Mesendoderm (in vitro differentiated cells): Measurements from ENCODE around the gene CFAP97D1.
"Not testable (repeated sequence)": the region's sequence is repeated elsewhere in the genome, so short reads cannot be mapped to it uniquely, and the experiment has no call there.

Experiments
- DNase-seq: peaks from one replicate; pipeline ENCODE4 v3.0.0; 2013
- H2AK5ac ChIP-seq: 2 replicates; pipeline ENCODE4 v1.6.1; 2013; ENCODE audit warnings: low read length, inconsistent platforms
- H2BK120ac ChIP-seq: 2 replicates; pipeline ENCODE4 v1.6.1; 2013; ENCODE audit warnings: low read depth, mild to moderate bottlenecking, low read length, moderate library complexity, mixed read lengths
- H2BK15ac ChIP-seq: replicated peaks from 2 replicates; pipeline ENCODE4 v1.6.1; 2013; ENCODE audit warnings: low read depth, mild to moderate bottlenecking, moderate library complexity
- H2BK5ac ChIP-seq: 2 replicates; pipeline ENCODE4 v1.6.1; 2013; ENCODE audit warnings: low read length, inconsistent platforms
- H3K18ac ChIP-seq: 2 replicates; pipeline ENCODE4 v1.6.1; 2013; ENCODE audit warnings: mild to moderate bottlenecking, low read length, mixed read lengths
- H3K23ac ChIP-seq: one replicate; pipeline ENCODE4 v1.6.1; 2013; ENCODE audit warnings: low read length
- H3K27ac ChIP-seq: 2 replicates; pipeline ENCODE4 v1.5.1; 2013; ENCODE audit warnings: low read depth, mild to moderate bottlenecking, inconsistent platforms, low read length, moderate library complexity
- H3K27me3 ChIP-seq: 2 replicates; pipeline ENCODE4 v1.6.1; 2013; ENCODE audit warnings: low read length, control low read depth, mild to moderate bottlenecking, inconsistent platforms; ENCODE audit not compliant: insufficient read depth, poor library complexity
- H3K36me3 ChIP-seq: 2 replicates; pipeline ENCODE4 v1.6.1; 2013; ENCODE audit warnings: low read length, inconsistent platforms; ENCODE audit not compliant: control insufficient read depth, insufficient read depth
- H3K4ac ChIP-seq: one replicate; pipeline ENCODE4 v1.6.1; 2013; ENCODE audit warnings: low read depth, mild to moderate bottlenecking, low read length, moderate library complexity
- H3K4me1 ChIP-seq: 2 replicates; pipeline ENCODE4 v1.6.1; 2013; ENCODE audit warnings: low read depth, low read length, inconsistent platforms; ENCODE audit not compliant: control insufficient read depth
- H3K4me2 ChIP-seq: 2 replicates; pipeline ENCODE4 v1.6.1; 2013; ENCODE audit warnings: low read length
- H3K4me3 ChIP-seq: 2 replicates; pipeline ENCODE4 v1.5.1; 2013; ENCODE audit warnings: mild to moderate bottlenecking, low read length
- H3K56ac ChIP-seq: one replicate; pipeline ENCODE4 v1.6.1; 2013; ENCODE audit warnings: low read length
- H3K79me1 ChIP-seq: 2 replicates; pipeline ENCODE4 v1.6.1; 2013; ENCODE audit warnings: low read length, inconsistent platforms
- H3K79me2 ChIP-seq: 2 replicates; pipeline ENCODE4 v1.6.1; 2013; ENCODE audit warnings: mild to moderate bottlenecking, low read length; ENCODE audit not compliant: control insufficient read depth, insufficient read depth
- H3K9ac ChIP-seq: 2 replicates; pipeline ENCODE4 v1.6.1; 2013; ENCODE audit warnings: low read length, inconsistent platforms
- H4K5ac ChIP-seq: one replicate; pipeline ENCODE4 v1.6.1; 2013; ENCODE audit warnings: low read length
- H4K8ac ChIP-seq: one replicate; pipeline ENCODE4 v1.6.1; 2013; ENCODE audit warnings: low read depth, mild to moderate bottlenecking, control low read depth, low read length, moderate library complexity
- WGBS: extraction: QIAGEN DNeasy Blood & Tissue Kit; methylation state at CpG from one replicate; pipeline ENCODE4 v1.1.7; 2013; ENCODE audit warnings: low lambda C conversion rate, missing lambda C conversion rate; ENCODE audit not compliant: insufficient coverage; ENCODE audit errors: extremely low coverage; 5-methylcytosine and 5-hydroxymethylcytosine counted together

CFAP97D1 gene

GRCh38 chr17:43792668-43793067, 12.4 kb downstream of the CFAP97D1 start:
- not testable (repeated sequence) for H4K8ac ChIP-seq, H3K18ac ChIP-seq, H3K36me3 ChIP-seq, H3K23ac ChIP-seq, H3K4me1 ChIP-seq, H3K27me3 ChIP-seq, H4K5ac ChIP-seq, H2AK5ac ChIP-seq, H3K79me2 ChIP-seq, H2BK5ac ChIP-seq, H3K56ac ChIP-seq, H3K79me1 ChIP-seq, H2BK120ac ChIP-seq, H3K4me3 ChIP-seq, H2BK15ac ChIP-seq, H3K27ac ChIP-seq, H3K9ac ChIP-seq, H3K4me2 ChIP-seq, H3K4ac ChIP-seq, DNase-seq
- no CpG with 5 or more reads among the region's 4 CpGs for WGBS

GRCh38 chr17:43798024-43798423, 17.8 kb downstream of the CFAP97D1 start:
- not testable (repeated sequence) for H4K5ac ChIP-seq, H3K4me3 ChIP-seq, DNase-seq, H3K4ac ChIP-seq, H3K56ac ChIP-seq, H4K8ac ChIP-seq, H3K79me2 ChIP-seq, H2BK15ac ChIP-seq, H3K4me2 ChIP-seq, H2BK5ac ChIP-seq, H3K23ac ChIP-seq, H3K18ac ChIP-seq, H2BK120ac ChIP-seq, H3K27ac ChIP-seq, H3K9ac ChIP-seq, H3K36me3 ChIP-seq, H2AK5ac ChIP-seq, H3K27me3 ChIP-seq, H3K79me1 ChIP-seq, H3K4me1 ChIP-seq
- no CpG with 5 or more reads among the region's 9 CpGs for WGBS

GRCh38 chr17:43799047-43799446, 18.8 kb downstream of the CFAP97D1 start:
- H3K4ac ChIP-seq = no peak overlapping the region
- H3K27ac ChIP-seq = no peak overlapping the region
- H3K23ac ChIP-seq = no peak overlapping the region
- H2BK120ac ChIP-seq = no peak overlapping the region
- H3K36me3 ChIP-seq = no peaks in the 10 kb centered on the region
- no CpG with 5 or more reads among the region's 2 CpGs for WGBS
- H4K8ac ChIP-seq = no peak overlapping the region
- H3K27me3 ChIP-seq = no peaks in the 10 kb centered on the region
- H2BK5ac ChIP-seq = no peak overlapping the region
- H2BK15ac ChIP-seq = no peak overlapping the region
- H3K4me3 ChIP-seq = no peak overlapping the region
- H2AK5ac ChIP-seq = no peak overlapping the region
- H3K56ac ChIP-seq = no peak overlapping the region
- no peaks in the 10 kb centered on the region for H3K79me1 ChIP-seq
- no peak overlapping the region for H4K5ac ChIP-seq
- no peak for DNase-seq
- no peaks in the 10 kb centered on the region for H3K79me2 ChIP-seq
- no peak overlapping the region for H3K9ac ChIP-seq
- no peak overlapping the region for H3K4me2 ChIP-seq
- H3K18ac ChIP-seq = no peak overlapping the region
- no peaks in the 10 kb centered on the region for H3K4me1 ChIP-seq

- Histone ChIP-seq H3K4me2 (no peak overlapping the region), H3K4ac (no peak overlapping the region), H2BK5ac (no peak overlapping the region), H4K8ac (no peak overlapping the region), H2BK120ac (no peak overlapping the region), H2BK15ac (no peak overlapping the region), H3K27me3 (no peaks in the 10 kb centered on the region), H3K36me3 (no peaks in the 10 kb centered on the region), H3K79me1 (no peaks in the 10 kb centered on the region), H3K23ac (no peak overlapping the region), H3K9ac (no peak overlapping the region), H3K27ac (no peak overlapping the region), H3K56ac (no peak overlapping the region), H2AK5ac (no peak overlapping the region), H3K18ac (no peak overlapping the region), H3K79me2 (no peaks in the 10 kb centered on the region), H3K4me3 (no peak overlapping the region), H4K5ac (no peak overlapping the region), H3K4me1 (no peaks in the 10 kb centered on the region)
- no CpG with 5 or more reads among the region's 3 CpGs for WGBS
- no peak for DNase-seq
Observed at GRCh38 chr17:43800736-43801135, 20.5 kb downstream of the CFAP97D1 start.

GRCh38 chr17:43801844-43802243, 21.6 kb downstream of the CFAP97D1 start:
- no peak overlapping the region for H4K5ac ChIP-seq
- H3K18ac ChIP-seq = no peak overlapping the region
- no peaks in the 10 kb centered on the region for H3K79me2 ChIP-seq
- H3K4ac ChIP-seq = no peak overlapping the region
- no peak overlapping the region for H3K4me3 ChIP-seq
- no peak for DNase-seq
- no peak overlapping the region for H2BK15ac ChIP-seq
- no peak overlapping the region for H2BK120ac ChIP-seq
- H3K4me1 ChIP-seq = no peaks in the 10 kb centered on the region
- H3K27ac ChIP-seq = no peak overlapping the region
- no peak overlapping the region for H2BK5ac ChIP-seq
- H3K79me1 ChIP-seq = no peaks in the 10 kb centered on the region
- no CpG with 5 or more reads among the region's 3 CpGs for WGBS
- no peak overlapping the region for H4K8ac ChIP-seq
- H3K36me3 ChIP-seq = no peaks in the 10 kb centered on the region
- no peak overlapping the region for H3K4me2 ChIP-seq
- no peak overlapping the region for H3K56ac ChIP-seq
- H2AK5ac ChIP-seq = no peak overlapping the region
- no peak overlapping the region for H3K23ac ChIP-seq
- H3K9ac ChIP-seq = no peak overlapping the region
- H3K27me3 ChIP-seq = no peaks in the 10 kb centered on the region

- Histone ChIP-seq H3K4ac (no peak overlapping the region), H3K27me3 (no peaks in the 10 kb centered on the region), H3K9ac (no peak overlapping the region), H3K56ac (no peak overlapping the region), H2BK15ac (no peak overlapping the region), H3K79me2 (no peaks in the 10 kb centered on the region), H3K36me3 (no peaks in the 10 kb centered on the region), H3K18ac (no peak overlapping the region), H2BK120ac (no peak overlapping the region), H3K4me2 (no peak overlapping the region), H4K8ac (no peak overlapping the region), H3K4me3 (no peak overlapping the region), H3K23ac (no peak overlapping the region), H2AK5ac (no peak overlapping the region), H3K27ac (no peak overlapping the region), H4K5ac (no peak overlapping the region), H3K4me1 (no peaks in the 10 kb centered on the region), H2BK5ac (no peak overlapping the region), H3K79me1 (no peaks in the 10 kb centered on the region)
- DNase-seq = peak; percentile 32
- WGBS = no CpG with 5 or more reads among the region's 4 CpGs
Observed at GRCh38 chr17:43803758-43804157, 23.5 kb downstream of the CFAP97D1 start.
